ENCODE data around the gene ZFYVE21.

Gene ZFYVE21

DNA sequence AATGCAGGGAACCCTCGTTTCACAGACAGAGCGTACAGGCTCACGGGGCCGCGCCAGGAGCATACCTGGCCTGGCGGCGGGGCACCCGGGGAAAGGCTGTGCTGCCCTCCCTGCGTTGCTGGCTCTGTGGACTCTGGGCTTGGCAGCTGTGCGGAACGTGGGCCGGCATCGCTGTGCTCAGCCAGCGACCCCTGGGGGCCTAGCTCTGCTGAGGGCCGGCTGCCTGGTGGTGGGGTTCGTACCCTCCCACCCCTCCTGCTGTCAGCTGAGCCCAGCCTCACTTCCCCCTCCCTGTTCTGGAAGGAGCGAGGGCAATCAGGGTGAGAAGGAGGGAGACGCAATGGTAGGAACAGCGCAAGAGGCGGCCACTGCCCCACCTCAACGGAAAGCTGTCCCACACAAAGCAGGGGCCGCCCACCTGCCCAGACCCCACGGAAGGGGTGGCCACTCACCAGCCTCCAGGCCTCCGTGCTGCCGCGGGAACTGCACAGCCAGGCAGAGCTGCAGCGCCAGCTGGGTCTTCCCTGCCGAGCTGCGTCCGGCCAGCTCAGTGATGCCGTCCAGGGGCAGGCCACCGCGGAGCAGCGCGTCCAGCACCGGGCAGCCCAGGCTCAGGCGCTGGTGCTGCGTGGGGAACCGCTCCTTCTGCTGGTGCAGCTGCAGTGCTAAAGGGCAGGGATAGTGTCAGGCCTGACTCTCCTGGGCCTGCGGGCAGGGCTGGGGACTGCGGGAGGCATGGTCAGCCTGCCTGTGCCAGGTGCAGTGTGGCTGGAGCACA is 8.9 kb upstream of the ZFYVE21 start:
- no peak for DNase-seq

GRCh38 chr14:103707329-103708263 is 8.0 kb upstream of the ZFYVE21 start:
- no peak for DNase-seq

GRCh38 chr14:103708750-103709187 is 6.8 kb upstream of the ZFYVE21 start:
- no peak for DNase-seq

GRCh38 chr14:103709814-103710213 is 5.8 kb upstream of the ZFYVE21 start:
- no peak for DNase-seq

DNA sequence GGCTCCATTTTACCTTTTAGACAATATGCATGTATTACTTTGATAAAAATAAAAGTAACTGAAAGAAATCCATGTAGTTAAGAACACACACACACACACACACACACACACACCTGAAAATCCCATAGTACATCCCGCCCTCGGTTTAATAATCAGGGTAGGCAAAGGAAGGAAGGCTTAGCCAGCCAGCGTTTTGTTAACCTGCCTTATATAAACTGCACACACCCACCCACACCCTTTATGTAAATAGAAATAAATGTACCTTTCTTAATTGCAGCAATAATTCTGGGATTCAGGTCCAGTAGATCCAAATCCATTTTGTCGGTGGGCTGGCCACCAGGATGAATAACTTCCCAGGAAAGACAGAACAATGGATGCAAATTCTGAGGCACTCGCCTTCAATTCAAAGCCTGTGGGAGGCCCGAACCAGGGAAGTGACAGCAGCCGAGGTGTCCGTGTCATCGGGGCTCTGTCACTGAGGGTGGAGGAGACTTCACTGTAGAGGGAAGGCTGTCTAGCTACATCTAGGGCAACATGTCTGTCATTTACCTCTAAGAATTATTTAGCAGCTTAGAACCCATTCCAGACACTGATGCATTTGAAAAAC is 4.7 kb upstream of the ZFYVE21 start:
- DNase-seq, result no peak

GRCh38 chr14:103711516-103712431 is 3.8 kb upstream of the ZFYVE21 start:
- no peak for DNase-seq

- no peak for DNase-seq
These were observed 2.9 kb upstream of the ZFYVE21 start for GRCh38 chr14:103712633-103713247.

GRCh38 chr14:103713304-103714062 is 2.1 kb upstream of the ZFYVE21 start:
- DNase-seq, result no peak

- no peak for DNase-seq
These were observed 1.4 kb upstream of the ZFYVE21 start for GRCh38 chr14:103714063-103714724.

DNA sequence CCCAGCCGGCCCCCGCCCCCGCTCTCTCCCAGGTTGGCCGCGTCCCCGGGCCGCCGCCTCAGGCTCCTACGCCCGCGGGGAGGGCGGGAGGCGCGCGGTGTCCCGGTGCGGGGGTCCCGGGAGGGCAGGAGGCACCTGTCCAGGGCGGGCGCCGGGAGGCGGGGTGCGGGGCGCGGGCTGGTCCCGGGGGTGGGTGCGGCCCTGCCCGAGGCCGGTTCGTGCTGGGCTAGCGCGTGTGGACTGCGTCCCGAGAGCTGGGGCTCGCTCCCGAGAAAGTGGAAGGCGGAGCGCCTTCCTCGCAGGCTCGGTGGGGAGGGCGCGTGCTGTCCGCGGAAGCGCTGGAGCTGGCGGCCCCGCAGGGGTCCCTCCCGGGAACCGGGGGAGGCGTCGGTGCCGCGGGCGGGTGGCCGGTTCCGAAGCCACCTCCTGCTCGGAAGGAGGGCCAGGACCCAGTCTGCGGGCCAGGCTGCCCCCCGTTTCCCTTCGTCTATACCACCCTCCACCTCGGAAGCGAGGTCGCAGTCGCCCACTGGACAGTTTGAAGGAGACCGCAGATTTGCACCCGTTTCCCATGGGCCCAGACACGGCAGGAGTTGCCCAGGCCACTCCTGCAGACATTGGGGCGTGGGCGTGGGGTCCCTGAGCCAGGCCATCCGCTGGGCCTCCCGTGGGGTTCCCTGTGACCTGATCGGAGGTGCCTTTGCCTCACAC is 636 bp downstream of the ZFYVE21 start:
- no peak for DNase-seq

DNA sequence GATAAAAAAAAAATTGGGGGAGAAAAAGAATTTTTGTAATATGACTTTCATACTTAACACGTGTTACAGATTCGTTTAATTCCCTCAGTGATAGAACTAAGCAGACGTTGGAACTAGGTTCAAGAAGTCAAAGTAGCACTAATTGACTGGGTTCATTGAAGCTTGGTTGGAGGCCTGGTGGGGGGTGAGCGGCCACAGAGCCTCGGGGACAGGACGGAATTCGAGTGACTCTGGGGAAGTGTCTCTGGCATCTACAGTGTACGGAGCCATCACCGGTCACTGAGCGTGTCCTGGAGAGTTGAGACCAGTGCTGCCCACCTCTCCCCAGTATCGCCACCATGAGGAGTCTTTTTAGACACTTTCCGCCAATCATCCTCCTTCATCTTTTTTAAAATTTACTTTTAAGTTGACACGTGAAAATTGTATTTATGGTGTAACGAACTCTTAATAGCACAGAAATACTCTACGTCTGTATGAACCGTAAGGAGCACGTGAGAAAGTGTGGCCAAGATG is 1.3 kb downstream of the ZFYVE21 start:
- DNase-seq, result no peak

DNA sequence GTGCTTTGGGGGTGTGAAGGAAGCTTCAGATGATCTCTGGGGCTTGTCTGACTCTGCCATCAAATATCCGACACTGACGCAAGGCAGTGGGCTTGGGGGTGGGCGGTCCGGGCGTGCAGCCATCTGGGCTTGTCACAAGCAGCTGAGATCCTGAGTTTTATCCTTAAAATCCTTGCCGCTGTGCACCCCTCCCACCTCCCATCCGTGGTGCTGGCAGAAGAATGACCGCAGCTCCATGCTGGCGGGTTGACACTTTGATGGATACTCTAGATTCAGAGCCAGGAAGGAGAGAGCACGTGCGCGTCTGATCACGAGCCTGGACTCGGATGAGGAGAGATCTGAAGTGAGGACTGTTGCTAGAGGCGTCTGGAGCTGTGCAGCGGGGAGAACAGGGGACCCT is 3.0 kb downstream of the ZFYVE21 start:
- DNase-seq, result no peak

- DNase-seq, result no peak
These were observed 4.1 kb downstream of the ZFYVE21 start for GRCh38 chr14:103719751-103720150.

GRCh38 chr14:103721334-103722120 is 5.9 kb downstream of the ZFYVE21 start:
- DNase-seq, result no peak

DNA sequence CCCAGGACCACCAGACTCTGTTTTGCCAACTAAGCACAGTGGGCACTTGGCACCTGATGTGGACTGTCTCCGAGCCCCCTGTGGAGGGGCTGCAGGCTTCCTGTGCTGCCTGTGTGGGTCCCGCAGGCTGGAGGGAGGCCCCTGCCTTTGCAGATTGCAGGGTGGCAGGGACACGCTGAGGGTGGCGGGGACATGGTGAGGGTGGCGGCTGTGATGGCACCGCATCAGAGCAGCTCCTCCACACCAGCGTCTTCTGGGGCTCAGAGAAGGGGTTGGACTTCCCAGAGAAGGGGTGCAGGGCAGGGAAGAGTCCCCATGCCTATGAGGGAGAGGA is 8.1 kb downstream of the ZFYVE21 start:
- DNase-seq, result no peak

DNA sequence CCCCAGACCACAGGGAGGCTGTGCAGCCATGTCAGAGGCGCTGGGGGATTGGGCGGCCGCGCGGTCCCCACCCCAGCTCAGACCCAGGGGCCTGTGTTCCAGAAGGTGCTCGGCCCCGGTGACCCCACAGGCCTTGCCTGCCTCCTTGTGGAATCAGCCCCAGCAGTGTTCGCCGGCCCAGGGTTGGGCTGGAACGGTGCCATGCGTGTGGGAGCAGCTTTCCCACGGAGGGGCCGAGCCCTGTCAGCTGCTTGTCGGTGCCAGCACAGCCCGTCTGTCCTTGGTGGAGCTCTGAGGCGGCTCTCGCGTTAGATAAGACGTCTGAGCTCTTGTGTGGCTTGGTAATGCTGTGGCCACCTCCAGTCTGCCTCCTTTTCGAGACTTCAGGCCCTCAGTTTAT is 8.5 kb downstream of the ZFYVE21 start:
- peak; percentile 31 for DNase-seq

DNA sequence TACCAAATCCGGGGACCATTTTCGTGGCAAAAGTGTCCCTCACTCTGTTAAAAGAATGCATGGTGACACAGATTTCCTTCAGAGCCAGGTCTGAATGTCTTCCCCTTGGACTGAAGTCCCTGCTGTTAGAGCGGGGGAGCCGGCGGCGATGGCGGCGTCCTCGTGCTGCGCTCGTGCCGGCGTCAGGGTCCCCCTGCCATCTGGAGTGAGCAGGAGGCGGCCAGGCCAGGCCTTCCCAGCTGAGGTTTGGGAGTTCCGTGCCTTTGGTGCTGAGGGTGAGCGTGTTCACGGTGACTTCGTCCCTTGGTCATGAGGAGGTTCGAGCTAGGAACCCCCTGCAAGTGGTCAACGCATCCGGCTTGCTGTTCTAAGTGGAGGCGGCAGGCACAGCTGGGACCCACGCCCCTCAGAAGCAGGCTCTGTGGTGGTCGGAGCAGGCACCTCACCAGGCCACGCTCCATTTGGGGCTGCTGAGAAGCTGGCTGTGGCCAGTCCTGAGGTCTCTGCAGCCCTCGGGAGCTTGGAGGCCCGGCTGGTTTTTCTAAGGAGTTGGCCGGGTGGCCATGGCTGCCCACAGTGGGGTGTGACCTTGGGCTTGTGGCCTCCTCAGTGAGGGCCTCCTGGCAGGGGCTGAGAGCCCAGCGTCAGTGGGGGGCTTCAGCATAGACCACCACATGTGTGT is 9.5 kb downstream of the ZFYVE21 start:
- no peak for DNase-seq

GRCh38 chr14:103725739-103726395 is 10.3 kb downstream of the ZFYVE21 start:
- no peak for DNase-seq

Data from kidney glomerular epithelial cell (primary cell).